GM08714 (cell line): ENCODE results near the gene INO80E.

Experiments used
- H3K4me3 ChIP-seq: fragments of 200-500 bp; sonication (Bioruptor generic); 2 replicates; pipeline ENCODE4 v1.5.1; 2014; ENCODE audit warnings: mild to moderate bottlenecking, low read length, inconsistent platforms
- ZNF274 ChIP-seq: IDR thresholded peaks from 2 replicates; pipeline ENCODE4 v1.6.1; 2012; ENCODE audit warnings: mild to moderate bottlenecking, low read depth, low read length

The INO80E gene

DNA sequence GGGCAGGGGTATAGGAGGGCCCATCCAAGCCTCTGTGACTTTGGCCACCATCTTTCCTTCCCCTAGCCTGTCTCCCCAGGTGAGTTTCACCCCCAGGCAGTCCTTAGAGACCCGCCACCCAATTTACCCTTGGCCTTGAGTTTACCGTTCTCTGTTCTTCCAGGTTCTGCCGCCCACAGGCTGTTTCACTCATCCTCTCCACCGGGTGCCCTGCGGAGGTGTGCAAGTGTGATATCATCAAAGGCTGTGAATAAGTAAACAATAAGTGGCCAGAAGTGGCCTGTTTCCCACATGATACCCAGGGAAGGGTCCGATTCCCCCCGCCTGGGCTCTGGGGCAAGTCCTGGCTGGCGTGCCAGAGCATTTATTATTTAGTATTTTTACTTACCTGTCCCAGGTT lies 50.1 kb downstream of the INO80E start:
- no peak overlapping the region for H3K4me3 ChIP-seq
- no peak for TF ChIP-seq ZNF274

DNA sequence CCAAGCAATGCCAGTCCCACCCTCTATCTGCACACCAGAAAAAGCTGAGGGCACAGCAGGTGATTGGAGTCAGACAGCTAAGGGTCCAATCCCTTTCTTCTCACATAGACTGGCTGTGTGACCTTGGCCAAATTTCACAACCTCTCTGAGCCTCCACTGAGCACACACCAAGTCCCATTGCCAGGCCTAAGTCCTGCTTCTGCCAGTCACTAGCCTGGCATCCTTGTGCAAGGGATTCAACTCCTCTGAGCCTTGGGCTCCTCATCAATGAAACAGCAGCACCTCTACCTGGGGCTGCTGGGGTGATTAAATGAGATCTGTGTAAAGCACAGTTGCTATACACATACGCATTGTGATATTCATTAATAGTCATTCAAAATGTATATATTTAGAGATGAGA lies 50.5 kb downstream of the INO80E start:
- no peak for TF ChIP-seq ZNF274
- no peak overlapping the region for H3K4me3 ChIP-seq

- H3K4me3 ChIP-seq: no peak overlapping the region
These were observed 53.8 kb downstream of the INO80E start for GRCh38 chr16:30049871-30050270.

GRCh38 chr16:30051518-30051917 lies 55.5 kb downstream of the INO80E start:
- TF ChIP-seq ZNF274: no peak
- H3K4me3 ChIP-seq: no peak overlapping the region

More at GRCh38 chr16:30049871-30050270, 53.8 kb downstream of the INO80E start:
- no peak for TF ChIP-seq ZNF274

GRCh38 chr16:30052671-30053372 lies 56.8 kb downstream of the INO80E start:
- peak overlapping the region; percentile 66 for H3K4me3 ChIP-seq
- TF ChIP-seq ZNF274: no peak

DNA sequence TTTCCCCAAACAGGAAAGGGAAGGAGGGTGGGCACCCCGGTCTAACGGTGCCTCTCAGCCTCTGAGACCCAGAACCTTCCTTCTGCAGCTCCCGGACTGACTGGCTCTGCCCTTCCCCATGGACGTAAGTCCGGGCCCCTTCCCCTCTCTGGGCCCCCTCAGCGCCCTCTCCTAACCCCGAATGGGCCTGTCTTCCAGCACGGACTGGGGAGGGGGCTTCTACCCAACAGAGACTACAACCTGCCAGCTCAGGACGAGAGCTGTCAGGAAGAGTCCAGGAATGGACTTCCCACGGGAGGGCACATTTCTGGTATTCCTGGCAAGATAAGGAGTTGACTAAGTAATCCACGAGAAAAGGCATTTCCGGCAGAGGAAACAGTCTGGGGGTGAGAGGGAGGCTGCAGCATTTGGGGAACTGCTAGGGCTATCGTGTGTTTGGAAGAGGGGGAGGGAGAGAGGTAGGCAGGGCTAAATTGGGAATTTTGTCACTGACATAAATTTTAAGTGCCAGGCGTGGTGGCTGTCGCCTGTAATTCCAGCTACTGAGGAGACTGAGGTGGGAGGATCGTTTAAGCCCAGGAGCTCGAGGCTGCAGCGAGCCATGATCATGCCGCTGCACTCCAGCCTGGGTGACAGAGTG lies 57.5 kb downstream of the INO80E start:
- peak overlapping the region; percentile 66 for H3K4me3 ChIP-seq
- TF ChIP-seq ZNF274: no peak

DNA sequence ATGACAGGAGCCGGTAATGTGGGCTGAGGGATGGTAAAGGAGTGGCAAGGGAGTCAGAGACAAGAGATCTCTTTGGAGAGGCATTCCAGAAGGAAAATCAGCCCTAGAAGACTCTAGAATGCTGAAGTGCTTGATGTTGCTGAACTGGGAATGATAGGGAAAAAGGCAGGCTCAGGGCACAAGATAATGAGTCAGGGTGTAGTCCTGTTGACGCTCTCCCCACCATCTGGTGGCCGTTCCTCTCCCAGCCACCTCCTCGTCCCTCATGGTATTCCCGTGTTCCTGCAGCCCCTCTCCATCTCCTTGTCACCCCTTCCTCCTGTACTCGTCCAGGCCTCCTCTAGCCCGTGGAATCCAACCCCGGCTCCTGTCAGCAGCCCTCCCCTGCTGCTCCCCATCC lies 58.4 kb downstream of the INO80E start:
- TF ChIP-seq ZNF274: no peak
- H3K4me3 ChIP-seq: no peak overlapping the region

- no peak for TF ChIP-seq ZNF274
- H3K4me3 ChIP-seq: no peak overlapping the region
These were observed 59.0 kb downstream of the INO80E start for GRCh38 chr16:30054959-30055553.
